HEK293 (cell line): Measurements from ENCODE around the gene CIRBP.

Experiments used
- CTCF ChIA-PET: fragments of 350-600 bp; formaldehyde crosslinking; extraction: SDS; loops from one replicate; lab custom pipeline; 2021; ENCODE audit warnings: antibody characterized with exemption; lab: Yijun Ruan, JAX
- POLR2A ChIA-PET: fragments of 300-600 bp; formaldehyde crosslinking; extraction: SDS; loops from one replicate; lab custom pipeline; 2020; ENCODE audit warnings: antibody characterized with exemption, inconsistent platforms; lab: Yijun Ruan, JAX
- H3K27ac ChIP-seq: fragments of 200-500 bp; sonication (Bioruptor generic); 2 replicates; pipeline ENCODE4 v1.5.1; 2014; ENCODE audit warnings: low read depth, low read length, control low read depth, inconsistent platforms; ENCODE audit errors: extremely low read depth
- H3K36me3 ChIP-seq, 2 experiments: fragments of 200-500 bp in 1 of 2; sonication (Bioruptor generic) in 1 of 2; 1 replicate in 1 of 2; 2 replicates in 1 of 2; pipeline ENCODE4 v1.5.1; 2014 to 2017; ENCODE audit warnings: inconsistent platforms in 2 of 2, low read length in 2 of 2; ENCODE audit not compliant: control insufficient read depth in 2 of 2, insufficient read depth in 1 of 2
- H3K4me1 ChIP-seq: fragments of 200-500 bp; sonication (Bioruptor generic); 2 replicates; pipeline ENCODE4 v1.5.1; 2014; ENCODE audit warnings: mild to moderate bottlenecking, low read length, inconsistent platforms; ENCODE audit not compliant: control insufficient read depth, insufficient read depth
- H3K4me3 ChIP-seq: 2 replicates; pipeline ENCODE4 v1.5.1; 2011; ENCODE audit warnings: low read depth, mild to moderate bottlenecking, control low read depth, low read length, moderate library complexity
- H3K9me3 ChIP-seq: fragments of 200-500 bp; sonication (Bioruptor generic); 2 replicates; pipeline ENCODE4 v1.5.1; 2014; ENCODE audit warnings: low read depth, low read length, inconsistent platforms; ENCODE audit not compliant: control insufficient read depth, insufficient read depth
- GLIS1 ChIP-seq: fragments of 450-650 bp; formaldehyde crosslinking; IDR thresholded peaks from 2 replicates; pipeline ENCODE4 v1.5.1; 2016; ENCODE audit warnings: missing biosample characterization, missing genetic modification characterization
- GLIS2 ChIP-seq: fragments of 450-650 bp; formaldehyde crosslinking; IDR thresholded peaks from 2 replicates; pipeline ENCODE4 v1.5.1; 2016; ENCODE audit warnings: missing biosample characterization, missing genetic modification characterization
- OSR2 ChIP-seq: fragments of 450-650 bp; formaldehyde crosslinking; IDR thresholded peaks from 2 replicates; pipeline ENCODE4 v1.5.1; 2016; ENCODE audit warnings: missing biosample characterization, missing genetic modification characterization
- REPIN1 ChIP-seq: fragments of 450-650 bp; formaldehyde crosslinking; IDR thresholded peaks from 2 replicates; pipeline ENCODE4 v1.5.1; 2017; ENCODE audit warnings: missing biosample characterization, missing genetic modification characterization, low read depth
- SCRT1 ChIP-seq: fragments of 450-650 bp; formaldehyde crosslinking; IDR thresholded peaks from 2 replicates; pipeline ENCODE4 v1.5.1; 2016; ENCODE audit warnings: missing biosample characterization, missing genetic modification characterization, borderline replicate concordance
- SCRT2 ChIP-seq: fragments of 450-650 bp; formaldehyde crosslinking; IDR thresholded peaks from 2 replicates; pipeline ENCODE4 v1.5.1; 2016; ENCODE audit warnings: missing biosample characterization, missing genetic modification characterization
- ZBTB17 ChIP-seq: fragments of 450-650 bp; formaldehyde crosslinking; IDR thresholded peaks from 2 replicates; pipeline ENCODE4 v1.5.1; 2016; ENCODE audit warnings: missing biosample characterization, missing genetic modification characterization
- ZFP37 ChIP-seq: fragments of 450-650 bp; formaldehyde crosslinking; IDR thresholded peaks from 2 replicates; pipeline ENCODE4 v1.5.1; 2016; ENCODE audit warnings: missing biosample characterization, missing genetic modification characterization
- ZNF138 ChIP-seq: fragments of 450-650 bp; formaldehyde crosslinking; IDR thresholded peaks from 2 replicates; pipeline ENCODE4 v1.5.1; 2016; ENCODE audit warnings: missing biosample characterization, missing genetic modification characterization, borderline replicate concordance
- ZNF223 ChIP-seq: fragments of 450-650 bp; formaldehyde crosslinking; IDR thresholded peaks from 2 replicates; pipeline ENCODE4 v1.5.1; 2016; ENCODE audit warnings: missing biosample characterization, missing genetic modification characterization
- ZNF266 ChIP-seq: fragments of 450-650 bp; formaldehyde crosslinking; IDR thresholded peaks from 2 replicates; pipeline ENCODE4 v1.5.1; 2016; ENCODE audit warnings: missing biosample characterization, missing genetic modification characterization, low read depth
- ZNF324 ChIP-seq: fragments of 450-650 bp; formaldehyde crosslinking; IDR thresholded peaks from 2 replicates; pipeline ENCODE4 v1.5.1; 2016; ENCODE audit warnings: missing biosample characterization, missing genetic modification characterization
- ZNF350 ChIP-seq: fragments of 450-650 bp; formaldehyde crosslinking; IDR thresholded peaks from 2 replicates; pipeline ENCODE4 v1.5.0; 2017; ENCODE audit warnings: missing biosample characterization, mild to moderate bottlenecking, missing genetic modification characterization
- ZNF391 ChIP-seq: fragments of 450-650 bp; formaldehyde crosslinking; IDR thresholded peaks from 2 replicates; pipeline ENCODE4 v1.5.1; 2016; ENCODE audit warnings: low read depth, missing biosample characterization, missing genetic modification characterization, borderline replicate concordance
- ZNF426 ChIP-seq: fragments of 450-650 bp; formaldehyde crosslinking; IDR thresholded peaks from 2 replicates; pipeline ENCODE4 v1.5.1; 2017; ENCODE audit warnings: missing biosample characterization, missing genetic modification characterization, mild to moderate bottlenecking, inconsistent platforms, moderate library complexity
- ZNF548 ChIP-seq: fragments of 450-650 bp; formaldehyde crosslinking; IDR thresholded peaks from 2 replicates; pipeline ENCODE4 v1.5.1; 2016; ENCODE audit warnings: missing biosample characterization, missing genetic modification characterization
- ZNF549 ChIP-seq: fragments of 450-650 bp; IDR thresholded peaks from 2 replicates; pipeline ENCODE4 v1.5.1; 2018; ENCODE audit warnings: missing biosample characterization, missing genetic modification characterization, mild to moderate bottlenecking, inconsistent platforms, moderate library complexity
- ZNF600 ChIP-seq: fragments of 450-650 bp; formaldehyde crosslinking; IDR thresholded peaks from 2 replicates; pipeline ENCODE4 v1.5.1; 2016; ENCODE audit warnings: missing biosample characterization, missing genetic modification characterization
- ZNF76 ChIP-seq: fragments of 450-650 bp; formaldehyde crosslinking; IDR thresholded peaks from 2 replicates; pipeline ENCODE4; 2016; ENCODE audit warnings: low read depth, missing biosample characterization, missing genetic modification characterization, borderline replicate concordance
- ZNF785 ChIP-seq: fragments of 450-650 bp; formaldehyde crosslinking; IDR thresholded peaks from 2 replicates; pipeline ENCODE4 v1.5.1; 2016; ENCODE audit warnings: missing biosample characterization, missing genetic modification characterization
- TF ChIP-seq, protein P1 (sequence below): fragments of 450-650 bp; formaldehyde crosslinking; IDR thresholded peaks from 2 replicates; pipeline ENCODE4 v1.5.1; 2016; ENCODE audit warnings: missing biosample characterization, missing genetic modification characterization, borderline replicate concordance
- TF ChIP-seq, protein P2 (sequence below): fragments of 450-650 bp; formaldehyde crosslinking; IDR thresholded peaks from 2 replicates; pipeline ENCODE4 v1.5.1; 2016; ENCODE audit warnings: missing biosample characterization, missing genetic modification characterization
- TF ChIP-seq, protein P3 (sequence below): fragments of 450-650 bp; formaldehyde crosslinking; IDR thresholded peaks from 2 replicates; pipeline ENCODE4; 2016; ENCODE audit warnings: missing biosample characterization, missing genetic modification characterization

The CIRBP gene

DNA sequence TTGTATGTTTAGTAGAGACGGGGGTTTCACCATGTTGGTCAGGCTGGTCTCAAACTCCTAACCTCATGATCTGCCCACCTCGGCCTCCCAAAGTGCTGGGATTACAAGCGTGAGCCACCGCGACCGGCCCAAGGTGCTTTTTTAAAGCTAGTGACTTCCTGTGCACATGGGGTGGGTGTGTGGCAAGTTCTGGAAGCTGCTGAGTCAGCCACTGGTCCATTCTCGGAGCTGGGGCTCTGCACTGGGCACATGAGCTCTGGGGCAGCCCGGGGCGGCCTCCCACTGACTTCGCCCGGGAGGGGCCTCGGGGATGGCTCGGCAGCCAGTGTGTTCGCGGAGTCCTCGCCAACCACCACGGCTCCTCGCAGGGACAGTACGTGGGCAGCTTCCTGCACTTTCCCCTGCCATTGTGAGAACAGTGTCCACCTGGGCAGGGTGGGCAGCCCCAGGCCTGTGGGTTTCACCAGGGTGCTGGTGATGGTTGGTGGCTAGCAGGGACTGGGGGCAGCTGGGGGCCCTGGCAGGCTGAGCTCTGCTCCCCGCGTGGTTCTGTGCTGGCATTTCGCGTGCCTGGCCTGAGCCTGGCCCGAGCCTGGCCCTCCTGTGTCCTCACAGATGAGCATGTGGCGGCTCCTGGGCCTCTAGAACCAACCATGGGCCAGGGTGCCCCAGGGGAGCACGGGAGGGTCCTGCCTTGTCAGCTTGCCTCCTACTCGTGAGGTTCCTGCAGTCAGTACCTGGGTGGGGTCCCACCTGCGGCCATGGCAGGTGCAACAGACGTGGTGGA is 43.5 kb upstream of the CIRBP start:
- Histone ChIP-seq H3K9me3 (no peaks in the 10 kb centered on the region), H3K4me1 (no peaks in the 10 kb centered on the region), H3K27ac (no peak overlapping the region), H3K36me3 (peaks cover 0 to 75% of the 10 kb centered on the region in 2 experiments; a peak in 2 of 3 replicates), H3K4me3 (no peak overlapping the region)
- TF ChIP-seq ZNF426 (tag by site-specific recombination) (no peak), SCRT1 (tag by site-specific recombination) (0 out of 2 replicates have a peak, but pooled peaks have one; percentile 28), ZNF600 (tag by site-specific recombination) (no peak), GLIS2 (tag by site-specific recombination) (peak; percentile 51), ZNF548 (tag by site-specific recombination) (no peak), ZNF785 (tag by site-specific recombination) (no peak), ZNF549 (tag by site-specific recombination) (no peak), ZBTB17 (tag by site-specific recombination) (no peak), REPIN1 (tag by site-specific recombination) (no peak), ZNF391 (tag by site-specific recombination) (no peak), ZNF76 (tag by site-specific recombination) (no peak), ZNF324 (no peak), ZNF350 (tag by site-specific recombination) (no peak)
- TF ChIP-seq, protein P1, sequence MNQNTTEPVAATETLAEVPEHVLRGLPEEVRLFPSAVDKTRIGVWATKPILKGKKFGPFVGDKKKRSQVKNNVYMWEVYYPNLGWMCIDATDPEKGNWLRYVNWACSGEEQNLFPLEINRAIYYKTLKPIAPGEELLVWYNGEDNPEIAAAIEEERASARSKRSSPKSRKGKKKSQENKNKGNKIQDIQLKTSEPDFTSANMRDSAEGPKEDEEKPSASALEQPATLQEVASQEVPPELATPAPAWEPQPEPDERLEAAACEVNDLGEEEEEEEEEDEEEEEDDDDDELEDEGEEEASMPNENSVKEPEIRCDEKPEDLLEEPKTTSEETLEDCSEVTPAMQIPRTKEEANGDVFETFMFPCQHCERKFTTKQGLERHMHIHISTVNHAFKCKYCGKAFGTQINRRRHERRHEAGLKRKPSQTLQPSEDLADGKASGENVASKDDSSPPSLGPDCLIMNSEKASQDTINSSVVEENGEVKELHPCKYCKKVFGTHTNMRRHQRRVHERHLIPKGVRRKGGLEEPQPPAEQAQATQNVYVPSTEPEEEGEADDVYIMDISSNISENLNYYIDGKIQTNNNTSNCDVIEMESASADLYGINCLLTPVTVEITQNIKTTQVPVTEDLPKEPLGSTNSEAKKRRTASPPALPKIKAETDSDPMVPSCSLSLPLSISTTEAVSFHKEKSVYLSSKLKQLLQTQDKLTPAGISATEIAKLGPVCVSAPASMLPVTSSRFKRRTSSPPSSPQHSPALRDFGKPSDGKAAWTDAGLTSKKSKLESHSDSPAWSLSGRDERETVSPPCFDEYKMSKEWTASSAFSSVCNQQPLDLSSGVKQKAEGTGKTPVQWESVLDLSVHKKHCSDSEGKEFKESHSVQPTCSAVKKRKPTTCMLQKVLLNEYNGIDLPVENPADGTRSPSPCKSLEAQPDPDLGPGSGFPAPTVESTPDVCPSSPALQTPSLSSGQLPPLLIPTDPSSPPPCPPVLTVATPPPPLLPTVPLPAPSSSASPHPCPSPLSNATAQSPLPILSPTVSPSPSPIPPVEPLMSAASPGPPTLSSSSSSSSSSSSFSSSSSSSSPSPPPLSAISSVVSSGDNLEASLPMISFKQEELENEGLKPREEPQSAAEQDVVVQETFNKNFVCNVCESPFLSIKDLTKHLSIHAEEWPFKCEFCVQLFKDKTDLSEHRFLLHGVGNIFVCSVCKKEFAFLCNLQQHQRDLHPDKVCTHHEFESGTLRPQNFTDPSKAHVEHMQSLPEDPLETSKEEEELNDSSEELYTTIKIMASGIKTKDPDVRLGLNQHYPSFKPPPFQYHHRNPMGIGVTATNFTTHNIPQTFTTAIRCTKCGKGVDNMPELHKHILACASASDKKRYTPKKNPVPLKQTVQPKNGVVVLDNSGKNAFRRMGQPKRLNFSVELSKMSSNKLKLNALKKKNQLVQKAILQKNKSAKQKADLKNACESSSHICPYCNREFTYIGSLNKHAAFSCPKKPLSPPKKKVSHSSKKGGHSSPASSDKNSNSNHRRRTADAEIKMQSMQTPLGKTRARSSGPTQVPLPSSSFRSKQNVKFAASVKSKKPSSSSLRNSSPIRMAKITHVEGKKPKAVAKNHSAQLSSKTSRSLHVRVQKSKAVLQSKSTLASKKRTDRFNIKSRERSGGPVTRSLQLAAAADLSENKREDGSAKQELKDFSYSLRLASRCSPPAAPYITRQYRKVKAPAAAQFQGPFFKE = no peak
- TF ChIP-seq, protein P2, sequence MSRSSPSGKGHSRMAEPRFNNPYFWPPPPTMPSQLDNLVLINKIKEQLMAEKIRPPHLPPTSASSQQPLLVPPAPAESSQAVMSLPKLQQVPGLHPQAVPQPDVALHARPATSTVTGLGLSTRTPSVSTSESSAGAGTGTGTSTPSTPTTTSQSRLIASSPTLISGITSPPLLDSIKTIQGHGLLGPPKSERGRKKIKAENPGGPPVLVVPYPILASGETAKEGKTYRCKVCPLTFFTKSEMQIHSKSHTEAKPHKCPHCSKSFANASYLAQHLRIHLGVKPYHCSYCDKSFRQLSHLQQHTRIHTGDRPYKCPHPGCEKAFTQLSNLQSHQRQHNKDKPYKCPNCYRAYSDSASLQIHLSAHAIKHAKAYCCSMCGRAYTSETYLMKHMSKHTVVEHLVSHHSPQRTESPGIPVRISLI (tag by site-specific recombination) = no peak
- ChIA-PET POLR2A (interaction anchor here (0.9 to 1.0 kb wide), 2 partner anchors 43 to 123 kb away, joined by 3 to 5 read pairs; partner anchors contain the start of gene CIRBP), CTCF (interaction anchor here (0.6 to 1.2 kb wide), 6 partner anchors 10 to 186 kb away, joined by 3 to 5 read pairs (median 4); no protein-coding TSS in a partner anchor)

DNA sequence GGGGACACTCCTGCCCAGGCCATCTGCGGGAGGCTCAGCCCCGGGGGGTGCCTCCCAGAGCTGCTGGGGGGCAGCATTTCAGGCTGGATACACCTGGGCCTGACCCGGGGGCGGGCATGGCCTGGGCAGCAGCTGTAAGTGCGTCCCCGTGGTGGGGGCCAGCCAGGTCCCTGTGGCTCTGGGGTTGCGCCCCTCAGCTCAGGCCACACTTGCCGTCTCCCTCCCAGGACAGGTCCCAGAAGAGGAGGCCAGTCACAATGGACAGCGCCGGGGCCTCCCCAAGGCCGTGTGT is 43.0 kb upstream of the CIRBP start:
- Histone ChIP-seq H3K36me3 (peaks cover 0 to 69% of the 10 kb centered on the region in 2 experiments; a peak in 2 of 3 replicates), H3K27ac (no peak overlapping the region), H3K4me1 (no peaks in the 10 kb centered on the region), H3K4me3 (no peak overlapping the region), H3K9me3 (no peaks in the 10 kb centered on the region)
- ChIA-PET POLR2A (interaction anchor here (0.9 to 1.0 kb wide), 2 partner anchors 43 to 123 kb away, joined by 3 to 5 read pairs; partner anchors contain the start of gene CIRBP), CTCF (interaction anchor here (0.9 to 1.2 kb wide), 2 partner anchors 18 to 32 kb away, joined by 3 to 5 read pairs; no protein-coding TSS in a partner anchor)
- no peak for TF ChIP-seq ZNF266 (tag by site-specific recombination)
- no peak for TF ChIP-seq OSR2 (tag by site-specific recombination)
- peak; percentile 71 for TF ChIP-seq GLIS1 (tag by site-specific recombination)
- no peak for TF ChIP-seq ZNF138 (tag by site-specific recombination)
- TF ChIP-seq, protein P3, sequence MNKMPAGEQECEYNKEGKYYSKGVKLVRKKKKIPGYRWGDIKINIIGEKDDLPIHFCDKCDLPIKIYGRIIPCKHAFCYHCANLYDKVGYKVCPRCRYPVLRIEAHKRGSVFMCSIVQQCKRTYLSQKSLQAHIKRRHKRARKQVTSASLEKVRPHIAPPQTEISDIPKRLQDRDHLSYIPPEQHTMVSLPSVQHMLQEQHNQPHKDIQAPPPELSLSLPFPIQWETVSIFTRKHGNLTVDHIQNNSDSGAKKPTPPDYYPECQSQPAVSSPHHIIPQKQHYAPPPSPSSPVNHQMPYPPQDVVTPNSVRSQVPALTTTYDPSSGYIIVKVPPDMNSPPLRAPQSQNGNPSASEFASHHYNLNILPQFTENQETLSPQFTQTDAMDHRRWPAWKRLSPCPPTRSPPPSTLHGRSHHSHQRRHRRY = no peak
- TF ChIP-seq ZNF600 (tag by site-specific recombination) = no peak
- TF ChIP-seq ZFP37 (tag by site-specific recombination) = no peak
- TF ChIP-seq ZNF223 (tag by site-specific recombination) = no peak
- 0 out of 2 replicates have a peak, but pooled peaks have one; percentile 15 for TF ChIP-seq SCRT2 (tag by site-specific recombination)
